Heart left ventricle (tissue), 16 donors: ENCODE results near the gene TRAF3. TPM values are rescaled to one million over a fixed set of nuclear protein-coding genes. Genes with fewer than 3 reads are reported as not detected.
A peak's percentile ranks its signal among the peaks of the same experiment; 100 is the strongest.

Source experiments
- ATAC-seq, 4 donors: fragments of 200-7000 bp; cut with Tn5 transposase; one replicate each; pipeline ENCODE4 v1.9.1; 2020 to 2022; ENCODE audit warnings: moderate library complexity in 4 of 4, mild to moderate bottlenecking in 3 of 4, moderate number of reproducible peaks in 1 of 4
- DNase-seq, 5 donors: peaks; one replicate each; pipeline ENCODE4 v3.0.0-alpha.2; 2020
- H3K27ac ChIP-seq, 12 donors: fragments of 200-600 bp; sonication (generic) in 4 of 12; one replicate each; pipeline versions ENCODE4 v1.5.0 to v1.8.0; 2016 to 2022; ENCODE audit warnings: mild to moderate bottlenecking in 2 of 12
- H3K27me3 ChIP-seq, 9 donors: fragments of 200-600 bp; sonication (generic) in 2 of 9; one replicate each; pipeline versions ENCODE4 v1.5.1 to v1.8.0; 2016 to 2022; ENCODE audit warnings: mild to moderate bottlenecking in 3 of 9
- H3K36me3 ChIP-seq, 9 donors: fragments of 200-600 bp; sonication (generic) in 2 of 9; one replicate each; pipeline versions ENCODE4 v1.5.0 to v1.8.0; 2018 to 2022; ENCODE audit warnings: mild to moderate bottlenecking in 2 of 9
- H3K4me1 ChIP-seq, 12 donors: fragments of 200-600 bp; sonication (generic) in 4 of 12; one replicate each; pipeline versions ENCODE4 v1.5.0 to v1.8.0; 2016 to 2022; ENCODE audit warnings: mild to moderate bottlenecking in 3 of 12
- H3K4me3 ChIP-seq, 12 donors: fragments of 200-600 bp; sonication (generic) in 4 of 12; one replicate each; pipeline versions ENCODE4 v1.5.0 to v1.8.0; 2017 to 2022; ENCODE audit warnings: mild to moderate bottlenecking in 9 of 12, moderate library complexity in 4 of 12
- H3K9me3 ChIP-seq, 12 donors: fragments of 200-600 bp; sonication (generic) in 4 of 12; one replicate each; pipeline versions ENCODE4 v1.5.0 to v1.8.0; 2016 to 2022; ENCODE audit warnings: mild to moderate bottlenecking in 1 of 12
- CTCF ChIP-seq, 12 donors: fragments of 200-600 bp; sonication (generic) in 4 of 12; IDR thresholded peaks; one replicate each; pipeline versions ENCODE4 v1.5.0 to v1.8.0; 2018 to 2022; ENCODE audit warnings: antibody characterized with exemption in 12 of 12, mild to moderate bottlenecking in 5 of 12
- POLR2A ChIP-seq, 2 donors: fragments of 450-650 bp; IDR thresholded peaks; one replicate each; pipeline ENCODE4 v1.6.1; 2017; ENCODE audit warnings: antibody characterized with exemption in 2 of 2, mild to moderate bottlenecking in 2 of 2, moderate library complexity in 2 of 2
- WGBS, 4 donors: extraction: QIAGEN DNeasy Blood & Tissue Kit in 2 of 4; methylation state at CpG; one replicate each; pipeline versions ENCODE4 v1.1.5 to v1.1.7; 2013 to 2018; 5-methylcytosine and 5-hydroxymethylcytosine counted together
- intact Hi-C, 10 donors: fragments of 100-400 bp; cut with DNase I; formaldehyde crosslinking; loops; one replicate each; pipeline versions ENCODE4 v1.11.1 to v1.14.2; 2022
- polyA plus RNA-seq, 2 donors: library from polyadenylated mRNA; stranded (reverse); fragments of 200-250 nt; gene quantifications; one replicate each; pipeline ENCODE4 v1.2.3, GENCODE V29; 2013
- total RNA-seq, 9 donors: library from RNA; depleted of rRNA in 2 of 9; stranded (reverse); fragments of >200 nt in 2 of 9; fragmentation: NEBNext Ultra II Directional in 3 of 9; extraction: Animal tissue kit (Norgen Biotek cat#: 25700) in 3 of 9; gene quantifications; one replicate each; pipeline versions ENCODE4 v1.1.0 to v1.2.4, GENCODE V29; 2016 to 2023
- donor health status: ischemic (EF 13 %, LVEDD 7.1; RV severe dilation, severe dysfunction).
- donor health status: healthy with polysubstance abuse.
- donor health status: DM: no; HTN: yes; CAD: no.
- donor health status: DM: no; HTN: no; CAD: no.
- donor health status: ischemic (EF 25% LVEDD 6.9; RV normal size, moderate dysfunction).
- donor health status: ischemic (EF 25% LVEDD 5.7; RV mildly dilated, moderate dysfunction).
- donor health status: healthy.
- donor health status: DM: yes; HTN: yes; CAD: no.
- donor health status: ischemic (EF 35%, LVEDD 5.7; RV mildly dilated, moderate dysfunction).
- donor health status: nonischemic (EF 11% LVEDD 7.7; RV severe dilation, severe dysfunction).
- donor health status: DM: yes; HTN: yes; CAD: no.
- donor health status: PGD.
- donor health status: ischemic (EF 29% LVEDD 5.4; RV normal size, mild dysfunction).
- donor health status: nonischemic (EF 23%, LVEDD 6.1; RV moderate dilation, normal function).

TRAF3 gene
- total and polyA plus RNA-seq, 11 donors, result 1.6 to 20.6 (median 10.6) TPM

- no peak overlapping the region for H3K27ac ChIP-seq
- 91 to 96% (median 92%) methylated on average over 21 to 22 of the region's 22 CpGs for WGBS, 4 donors
- TF ChIP-seq CTCF (IDR thresholded peaks at IDR 0.05) (no peak), POLR2A (IDR thresholded peaks at IDR 0.05) (no peak)
- DNase-seq (peak in 1 of 5 donors; percentile 12), ATAC-seq (no peak)
- H3K4me1 ChIP-seq, result peaks cover 0 to 7% (median 0%) of the 10 kb centered on the region in 12 donors
- H3K27me3 ChIP-seq, result no peaks in the 10 kb centered on the region
- H3K36me3 ChIP-seq, result peaks cover 0 to 90% (median 75%) of the 10 kb centered on the region in 9 donors
- intact Hi-C loops, result no loop called here
- H3K9me3 ChIP-seq, result no peaks in the 10 kb centered on the region
- no peak overlapping the region for H3K4me3 ChIP-seq
These were observed 160.3 kb downstream of the TRAF3 start for GRCh38 chr14:102937331-102938175.

- Histone ChIP-seq H3K4me3 (no peak overlapping the region), H3K36me3 (peaks cover 0 to 92% (median 77%) of the 10 kb centered on the region in 9 donors), H3K27ac (no peak overlapping the region), H3K9me3 (no peaks in the 10 kb centered on the region), H3K27me3 (no peaks in the 10 kb centered on the region), H3K4me1 (peaks cover 0 to 7% (median 0%) of the 10 kb centered on the region in 12 donors)
- intact Hi-C loops, result no loop called here
- TF ChIP-seq CTCF (IDR thresholded peaks at IDR 0.05), result no peak
- TF ChIP-seq POLR2A (IDR thresholded peaks at IDR 0.05), result no peak
- 91 to 97% (median 94%) methylated on average over 12 of the region's 12 CpGs for WGBS, 4 donors
- no peak for DNase-seq
- no peak for ATAC-seq
These were observed 160.9 kb downstream of the TRAF3 start for GRCh38 chr14:102938191-102938590.

- Histone ChIP-seq H3K9me3 (no peaks in the 10 kb centered on the region), H3K27me3 (no peaks in the 10 kb centered on the region), H3K4me3 (no peak overlapping the region), H3K27ac (no peak overlapping the region), H3K4me1 (peaks cover 0 to 7% (median 0%) of the 10 kb centered on the region in 12 donors), H3K36me3 (peaks cover 0 to 92% (median 81%) of the 10 kb centered on the region in 9 donors)
- WGBS, 4 donors, result 92 to 97% (median 96%) methylated on average over 14 to 18 of the region's 18 CpGs
- no peak for DNase-seq
- peak in 1 of 4 donors; percentile 15 for ATAC-seq
- TF ChIP-seq POLR2A (IDR thresholded peaks at IDR 0.05), result no peak
- TF ChIP-seq CTCF (IDR thresholded peaks at IDR 0.05), result no peak
- intact Hi-C loops, result no loop called here
These were observed 162.1 kb downstream of the TRAF3 start for GRCh38 chr14:102939329-102939728.

DNA sequence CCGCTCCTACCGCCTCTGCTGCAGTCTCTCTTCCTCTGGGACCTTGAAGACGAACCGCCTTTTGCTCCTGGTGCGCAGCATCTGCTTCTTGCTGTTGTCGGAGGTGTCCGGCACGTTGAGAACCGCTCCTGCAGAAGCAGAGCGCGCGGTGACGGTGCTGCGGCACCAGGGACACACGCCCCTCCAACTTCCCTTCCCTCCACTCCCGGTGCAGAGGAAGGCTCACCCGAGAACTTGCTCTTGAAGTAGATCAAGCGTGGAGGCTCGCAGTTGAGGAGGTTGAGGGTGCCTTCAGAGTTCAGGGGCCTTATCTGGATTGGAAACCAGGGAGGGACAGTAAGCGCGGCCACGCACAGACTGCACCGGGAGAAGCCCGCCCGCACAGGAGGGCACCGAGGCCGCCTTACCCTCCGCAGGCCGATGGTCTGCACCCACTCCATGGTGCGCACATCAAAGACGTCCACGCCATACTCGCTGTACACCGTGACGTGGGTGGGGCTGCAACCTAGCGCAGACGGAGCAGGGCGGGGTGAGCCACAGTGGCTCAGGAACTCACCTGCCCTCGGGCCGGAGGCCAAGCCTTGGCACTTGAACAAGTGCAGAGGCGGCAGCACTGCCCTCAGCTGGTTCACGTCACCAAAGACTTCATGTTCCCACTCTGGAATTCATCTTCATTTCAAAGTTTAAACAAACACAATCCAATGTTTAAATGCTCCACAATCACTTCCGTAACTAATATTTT, 162.7 kb downstream of the TRAF3 start:
- Histone ChIP-seq H3K4me3 (no peak overlapping the region), H3K4me1 (peaks cover 0 to 7% (median 0%) of the 10 kb centered on the region in 12 donors), H3K27ac (no peak overlapping the region), H3K36me3 (peaks cover 0 to 95% (median 87%) of the 10 kb centered on the region in 9 donors), H3K9me3 (no peaks in the 10 kb centered on the region), H3K27me3 (no peaks in the 10 kb centered on the region)
- TF ChIP-seq CTCF (IDR thresholded peaks at IDR 0.05) (no peak), POLR2A (IDR thresholded peaks at IDR 0.05) (no peak)
- peak in 1 of 4 donors; percentile 24 for ATAC-seq
- 92 to 93% (median 92%) methylated on average over 43 of the region's 43 CpGs for WGBS, 4 donors
- intact Hi-C loops, result no loop called here
- DNase-seq, result no peak
